Skeletal muscle satellite cell (primary cell): ENCODE results near the gene SMTNL2.
"Not testable (repeated sequence)": the region's sequence is repeated elsewhere in the genome, so short reads cannot be mapped to it uniquely, and the experiment has no call there.

Experiments
- H3K27me3 ChIP-seq: 2 replicates; pipeline ENCODE4 v1.7.0; 2013; ENCODE audit warnings: low read length; ENCODE audit not compliant: control insufficient read depth, insufficient read depth
- H3K36me3 ChIP-seq: 2 replicates; pipeline ENCODE4 v1.7.0; 2013; ENCODE audit warnings: mild to moderate bottlenecking, control low read depth, low read length; ENCODE audit not compliant: insufficient read depth
- H3K4me1 ChIP-seq: 2 replicates; pipeline ENCODE4 v1.7.0; 2013; ENCODE audit warnings: low read length; ENCODE audit not compliant: control insufficient read depth, insufficient read depth
- H3K4me2 ChIP-seq: 2 replicates; pipeline ENCODE4 v1.7.0; 2013; ENCODE audit warnings: mild to moderate bottlenecking, low read length
- H3K4me3 ChIP-seq: 2 replicates; pipeline ENCODE4 v1.7.0; 2013; ENCODE audit warnings: low read length
- H3K9ac ChIP-seq: 2 replicates; pipeline ENCODE4 v1.7.0; 2013; ENCODE audit warnings: mild to moderate bottlenecking, low read depth, low read length, moderate library complexity
- H3K9me3 ChIP-seq: replicated peaks from 2 replicates; pipeline ENCODE4 v1.7.0; 2013; ENCODE audit warnings: mild to moderate bottlenecking, control low read depth, low read length

The SMTNL2 gene

GRCh38 chr17:4634976-4635375 is 50.6 kb downstream of the SMTNL2 start:
- no peak overlapping the region for H3K9ac ChIP-seq
- no peaks in the 10 kb centered on the region for H3K4me1 ChIP-seq
- H3K4me3 ChIP-seq = no peak overlapping the region
- H3K36me3 ChIP-seq = no peaks in the 10 kb centered on the region
- no peaks in the 10 kb centered on the region for H3K9me3 ChIP-seq
- H3K27me3 ChIP-seq = peaks cover 65% of the 10 kb centered on the region
- no peak overlapping the region for H3K4me2 ChIP-seq

- H3K4me2 ChIP-seq = no peak overlapping the region
- no peak overlapping the region for H3K4me3 ChIP-seq
- H3K36me3 ChIP-seq = no peaks in the 10 kb centered on the region
- H3K9me3 ChIP-seq = no peaks in the 10 kb centered on the region
- H3K9ac ChIP-seq = no peak overlapping the region
- peaks cover 65% of the 10 kb centered on the region for H3K27me3 ChIP-seq
- no peaks in the 10 kb centered on the region for H3K4me1 ChIP-seq
Observed at GRCh38 chr17:4635823-4636375, 51.6 kb downstream of the SMTNL2 start.

- Histone ChIP-seq H3K27me3 (peaks cover 66% of the 10 kb centered on the region), H3K9ac (no peak overlapping the region), H3K4me1 (no peaks in the 10 kb centered on the region), H3K4me3 (no peak overlapping the region), H3K36me3 (no peaks in the 10 kb centered on the region), H3K4me2 (no peak overlapping the region), H3K9me3 (no peaks in the 10 kb centered on the region)
Observed at GRCh38 chr17:4636474-4637100, 52.3 kb downstream of the SMTNL2 start.

GRCh38 chr17:4638766-4639165 is 54.4 kb downstream of the SMTNL2 start:
- H3K9me3 ChIP-seq, H3K36me3 ChIP-seq, H3K4me2 ChIP-seq, H3K9ac ChIP-seq, H3K4me1 ChIP-seq, H3K4me3 ChIP-seq: not testable (repeated sequence)
- peaks cover 65% of the 10 kb centered on the region for H3K27me3 ChIP-seq

- H3K27me3 ChIP-seq = peaks cover 69% of the 10 kb centered on the region
- H3K4me1 ChIP-seq, H3K4me3 ChIP-seq, H3K36me3 ChIP-seq, H3K9me3 ChIP-seq, H3K9ac ChIP-seq, H3K4me2 ChIP-seq: not testable (repeated sequence)
Observed at GRCh38 chr17:4639301-4640059, 55.2 kb downstream of the SMTNL2 start.

- H3K4me3 ChIP-seq, H3K4me2 ChIP-seq, H3K9me3 ChIP-seq, H3K9ac ChIP-seq, H3K4me1 ChIP-seq, H3K36me3 ChIP-seq: not testable (repeated sequence)
- peaks cover 74% of the 10 kb centered on the region for H3K27me3 ChIP-seq
Observed at GRCh38 chr17:4640569-4641188, 56.4 kb downstream of the SMTNL2 start.

- H3K9ac ChIP-seq = no peak within 1 kb of the TSS
- H3K4me1 ChIP-seq = no peaks in the 10 kb centered on the region
- H3K27me3 ChIP-seq = peaks cover 71% of the 10 kb centered on the region
Observed at GRCh38 chr17:4641297-4642195, 57.2 kb downstream of the SMTNL2 start, which contains the start of gene ALOX15. Gene ALOX15 (minus strand): TSS chr17:4641678. CDS start chr17:4641651, 27 bp downstream.

GRCh38 chr17:4642286-4642685 is 58.0 kb downstream of the SMTNL2 start:
- H3K27me3 ChIP-seq = peaks cover 67% of the 10 kb centered on the region
- no peaks in the 10 kb centered on the region for H3K9me3 ChIP-seq
- H3K36me3 ChIP-seq = no peaks in the 10 kb centered on the region
- no peak overlapping the region for H3K4me3 ChIP-seq
- H3K4me1 ChIP-seq = no peaks in the 10 kb centered on the region
- H3K9ac ChIP-seq = no peak overlapping the region
- H3K4me2 ChIP-seq = no peak overlapping the region

More at GRCh38 chr17:4641297-4642195, 57.2 kb downstream of the SMTNL2 start, which contains the start of gene ALOX15:
- no peaks in the 10 kb centered on the region for H3K9me3 ChIP-seq
- H3K4me2 ChIP-seq = no peak within 1 kb of the TSS
- H3K36me3 ChIP-seq = no peaks in the 10 kb centered on the region
- H3K4me3 ChIP-seq = no peak within 1 kb of the TSS

GRCh38 chr17:4643676-4644075 is 59.3 kb downstream of the SMTNL2 start:
- peaks cover 70% of the 10 kb centered on the region for H3K27me3 ChIP-seq

GRCh38 chr17:4645642-4646041 is 61.3 kb downstream of the SMTNL2 start:
- Histone ChIP-seq H3K9ac (no peak overlapping the region), H3K4me1 (no peaks in the 10 kb centered on the region), H3K27me3 (peaks cover 78% of the 10 kb centered on the region), H3K9me3 (no peaks in the 10 kb centered on the region), H3K4me3 (no peak overlapping the region), H3K4me2 (no peak overlapping the region), H3K36me3 (no peaks in the 10 kb centered on the region)

More at GRCh38 chr17:4643676-4644075, 59.3 kb downstream of the SMTNL2 start:
- H3K4me2 ChIP-seq = no peak overlapping the region
- no peak overlapping the region for H3K4me3 ChIP-seq
- no peak overlapping the region for H3K9ac ChIP-seq
- no peaks in the 10 kb centered on the region for H3K4me1 ChIP-seq
- no peaks in the 10 kb centered on the region for H3K9me3 ChIP-seq
- no peaks in the 10 kb centered on the region for H3K36me3 ChIP-seq

GRCh38 chr17:4648741-4649140 is 64.4 kb downstream of the SMTNL2 start:
- H3K27me3 ChIP-seq = peaks cover 61% of the 10 kb centered on the region
- H3K4me1 ChIP-seq = no peaks in the 10 kb centered on the region
- no peaks in the 10 kb centered on the region for H3K9me3 ChIP-seq
- H3K4me3 ChIP-seq = no peak overlapping the region
- no peak overlapping the region for H3K9ac ChIP-seq
- no peaks in the 10 kb centered on the region for H3K36me3 ChIP-seq
- H3K4me2 ChIP-seq = no peak overlapping the region
